Upper lobe of left lung (tissue), 4 donors: ENCODE results near the gene WBP1.

Experiments
- POLR2A ChIP-seq, 4 donors: fragments of 450-650 bp; IDR thresholded peaks; one replicate each; pipeline ENCODE4 v1.5.1; 2016 to 2017; ENCODE audit warnings: antibody characterized with exemption in 4 of 4, mild to moderate bottlenecking in 2 of 4
- POLR2AphosphoS5 ChIP-seq, 2 donors: sonication (generic); formaldehyde crosslinking; IDR thresholded peaks; one replicate each; pipeline ENCODE4 v1.5.1; 2017; ENCODE audit warnings: antibody characterized with exemption in 2 of 2
- TF ChIP-seq, protein P1 (sequence below), 6 experiments: fragments of 450-650 bp in 4 of 6; fragments of 200-600 bp in 2 of 6; sonication (generic) in 2 of 6; IDR thresholded peaks; one replicate each; pipeline ENCODE4 v1.5.1; 2016 to 2019; ENCODE audit warnings: antibody characterized with exemption in 6 of 6

GRCh38 chr2:74420006-74420405 is 38.2 kb upstream of the WBP1 start:
- TF ChIP-seq, protein P1, sequence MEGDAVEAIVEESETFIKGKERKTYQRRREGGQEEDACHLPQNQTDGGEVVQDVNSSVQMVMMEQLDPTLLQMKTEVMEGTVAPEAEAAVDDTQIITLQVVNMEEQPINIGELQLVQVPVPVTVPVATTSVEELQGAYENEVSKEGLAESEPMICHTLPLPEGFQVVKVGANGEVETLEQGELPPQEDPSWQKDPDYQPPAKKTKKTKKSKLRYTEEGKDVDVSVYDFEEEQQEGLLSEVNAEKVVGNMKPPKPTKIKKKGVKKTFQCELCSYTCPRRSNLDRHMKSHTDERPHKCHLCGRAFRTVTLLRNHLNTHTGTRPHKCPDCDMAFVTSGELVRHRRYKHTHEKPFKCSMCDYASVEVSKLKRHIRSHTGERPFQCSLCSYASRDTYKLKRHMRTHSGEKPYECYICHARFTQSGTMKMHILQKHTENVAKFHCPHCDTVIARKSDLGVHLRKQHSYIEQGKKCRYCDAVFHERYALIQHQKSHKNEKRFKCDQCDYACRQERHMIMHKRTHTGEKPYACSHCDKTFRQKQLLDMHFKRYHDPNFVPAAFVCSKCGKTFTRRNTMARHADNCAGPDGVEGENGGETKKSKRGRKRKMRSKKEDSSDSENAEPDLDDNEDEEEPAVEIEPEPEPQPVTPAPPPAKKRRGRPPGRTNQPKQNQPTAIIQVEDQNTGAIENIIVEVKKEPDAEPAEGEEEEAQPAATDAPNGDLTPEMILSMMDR (IDR thresholded peaks at IDR 0.05), result no peak
- TF ChIP-seq POLR2AphosphoS5 (IDR thresholded peaks at IDR 0.05) (no peak), POLR2A (IDR thresholded peaks at IDR 0.05) (no peak)
